Naive thymus-derived CD4-positive, alpha-beta T cell (primary cell): ENCODE measurements around the gene ZNF462. TPM values are rescaled to one million over a fixed set of nuclear protein-coding genes. Genes with fewer than 3 reads are reported as not detected.

Source experiments
- ATAC-seq: fragments of 150-1000 bp; cut with Tn5 transposase; 2 replicates; pipeline ENCODE4 v1.10.0; 2021; ENCODE audit warnings: mild to moderate bottlenecking, moderate library complexity
- CTCF ChIA-PET: fragments of 350-600 bp; sonication (Branson Sonifier 250); formaldehyde crosslinking; loops from one replicate; lab custom pipeline; 2021; ENCODE audit warnings: antibody characterized with exemption; lab: Charles Lee
- POLR2A ChIA-PET: fragments of 350-600 bp; sonication (Branson Sonifier 250); formaldehyde crosslinking; loops from one replicate; lab custom pipeline; 2021; ENCODE audit warnings: antibody characterized with exemption, inconsistent platforms; lab: Charles Lee
- DNase-seq, 9 donors: peaks; one replicate each; pipeline versions ENCODE4 v3.0.0 to v3.0.0-alpha.2; 2020 to 2022; ENCODE audit warnings: mixed read lengths in 1 of 9
- H3K27ac ChIP-seq: one replicate; pipeline ENCODE4 v1.7.0; 2013; ENCODE audit warnings: mild to moderate bottlenecking, low read depth, low read length, moderate library complexity
- H3K27me3 ChIP-seq, 2 donors: one replicate each; pipeline ENCODE4 v1.7.0; 2013; ENCODE audit warnings: low read length in 2 of 2, mild to moderate bottlenecking in 2 of 2, moderate library complexity in 2 of 2; ENCODE audit not compliant: control insufficient read depth in 2 of 2, insufficient read depth in 2 of 2
- H3K36me3 ChIP-seq, 3 experiments: 1 replicate in 2 of 3; 2 replicates in 1 of 3; pipeline ENCODE4 v1.7.0; 2013; ENCODE audit warnings: low read length in 3 of 3, mild to moderate bottlenecking in 3 of 3, moderate library complexity in 1 of 3; ENCODE audit not compliant: insufficient read depth in 3 of 3, control insufficient read depth in 2 of 3
- H3K4me1 ChIP-seq, 2 donors: one replicate each; pipeline ENCODE4 v1.7.0; 2013; ENCODE audit warnings: low read length in 2 of 2, mild to moderate bottlenecking in 2 of 2, moderate library complexity in 1 of 2; ENCODE audit not compliant: control insufficient read depth in 2 of 2, insufficient read depth in 2 of 2
- H3K4me3 ChIP-seq: 2 replicates; pipeline ENCODE4 v1.7.0; 2013; ENCODE audit warnings: mild to moderate bottlenecking, low read length
- H3K9me3 ChIP-seq, 3 experiments: 1 replicate in 2 of 3; 2 replicates in 1 of 3; pipeline ENCODE4 v1.7.0; 2013; ENCODE audit warnings: low read length in 3 of 3; ENCODE audit not compliant: control insufficient read depth in 2 of 3
- H3K27ac Mint-ChIP-seq, 9 donors: one replicate each; pipeline ENCODE4 v1.8.0; 2020 to 2022; ENCODE audit warnings: mixed read lengths in 9 of 9, mild to moderate bottlenecking in 8 of 9, moderate library complexity in 5 of 9, inconsistent platforms in 2 of 9
- H3K27me3 Mint-ChIP-seq, 5 donors: one replicate each; pipeline ENCODE4 v1.8.0; 2021 to 2022; ENCODE audit warnings: mixed read lengths in 5 of 5, mild to moderate bottlenecking in 1 of 5
- H3K36me3 Mint-ChIP-seq, 5 donors: one replicate each; pipeline ENCODE4 v1.8.0; 2020 to 2022; ENCODE audit warnings: mixed read lengths in 5 of 5, mild to moderate bottlenecking in 3 of 5, inconsistent platforms in 1 of 5
- H3K4me1 Mint-ChIP-seq, 7 donors: one replicate each; pipeline ENCODE4 v1.8.0; 2020 to 2022; ENCODE audit warnings: mixed read lengths in 7 of 7, mild to moderate bottlenecking in 3 of 7, inconsistent platforms in 1 of 7
- H3K4me3 Mint-ChIP-seq, 10 donors: one replicate each; pipeline ENCODE4 v1.8.0; 2020 to 2022; ENCODE audit warnings: mild to moderate bottlenecking in 10 of 10, mixed read lengths in 10 of 10, moderate library complexity in 6 of 10, inconsistent platforms in 2 of 10
- H3K9me3 Mint-ChIP-seq, 11 donors: one replicate each; pipeline ENCODE4 v1.8.0; 2020 to 2022; ENCODE audit warnings: mixed read lengths in 11 of 11, mild to moderate bottlenecking in 4 of 11, inconsistent platforms in 1 of 11, moderate library complexity in 1 of 11
- intact Hi-C, 2 donors: fragments of 100-400 bp; cut with micrococcal nuclease; formaldehyde crosslinking; loops; one replicate each; pipeline ENCODE4 v1.15.1; 2023
- polyA plus RNA-seq, 2 donors: library from polyadenylated mRNA; unstranded; fragments of 300-500 nt; fragmentation: Illumina TruSeq; gene quantifications; one replicate each; pipeline ENCODE4 v1.2.3, GENCODE V29; 2021
- total RNA-seq, 6 experiments: library from RNA in 5 of 6; stranded (reverse) in 5 of 6; gene quantifications; 1 replicate in 5 of 6; 2 replicates in 1 of 6; pipeline ENCODE4 v1.2.3 and lab custom pipeline; 2021 to 2026

The ZNF462 gene
- total and polyA plus RNA-seq, 7 experiments from 2014 or later = 0.11 to 3.2 (median 0.53) TPM; not detected in 1

DNA sequence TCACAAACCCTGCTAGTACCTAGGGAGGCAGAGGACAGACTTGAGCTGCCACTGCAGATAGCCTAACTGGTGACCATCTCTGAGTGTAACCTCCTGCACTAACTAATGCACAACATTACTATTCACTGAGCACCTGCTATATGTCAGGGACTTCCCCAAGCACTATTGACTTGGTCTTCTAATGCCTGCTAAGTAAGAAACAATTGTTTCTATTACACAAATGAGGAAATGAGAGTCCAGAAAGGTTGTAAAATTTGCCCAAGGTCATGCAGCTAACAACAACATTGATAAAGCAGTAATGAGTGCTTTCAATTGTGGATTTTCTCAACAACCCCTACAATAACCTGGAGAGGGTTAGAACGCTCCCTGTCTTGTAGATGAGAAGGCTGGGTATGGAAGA lies 183.7 kb downstream of the ZNF462 start:
- H3K36me3 ChIP-seq = no peaks in the 10 kb centered on the region
- Mint-ChIP-seq H3K4me1 (no peaks in the 10 kb centered on the region), H3K36me3 (no peaks in the 10 kb centered on the region), H3K27ac (no peak overlapping the region), H3K4me3 (no peak overlapping the region), H3K27me3 (peaks cover 0 to 17% (median under 1%) of the 10 kb centered on the region in 5 donors), H3K9me3 (peaks cover 0 to 7% (median 0%) of the 10 kb centered on the region in 11 donors)
- ATAC-seq (no peak), DNase-seq (no peak)
- ChIA-PET POLR2A (no interaction called here), CTCF (no interaction called here)
- intact Hi-C loops = no loop called here
- no peaks in the 10 kb centered on the region for H3K4me1 ChIP-seq
- no peak overlapping the region for H3K4me3 ChIP-seq
- H3K9me3 ChIP-seq = no peaks in the 10 kb centered on the region
- H3K27me3 ChIP-seq = no peaks in the 10 kb centered on the region
- no peak overlapping the region for H3K27ac ChIP-seq

DNA sequence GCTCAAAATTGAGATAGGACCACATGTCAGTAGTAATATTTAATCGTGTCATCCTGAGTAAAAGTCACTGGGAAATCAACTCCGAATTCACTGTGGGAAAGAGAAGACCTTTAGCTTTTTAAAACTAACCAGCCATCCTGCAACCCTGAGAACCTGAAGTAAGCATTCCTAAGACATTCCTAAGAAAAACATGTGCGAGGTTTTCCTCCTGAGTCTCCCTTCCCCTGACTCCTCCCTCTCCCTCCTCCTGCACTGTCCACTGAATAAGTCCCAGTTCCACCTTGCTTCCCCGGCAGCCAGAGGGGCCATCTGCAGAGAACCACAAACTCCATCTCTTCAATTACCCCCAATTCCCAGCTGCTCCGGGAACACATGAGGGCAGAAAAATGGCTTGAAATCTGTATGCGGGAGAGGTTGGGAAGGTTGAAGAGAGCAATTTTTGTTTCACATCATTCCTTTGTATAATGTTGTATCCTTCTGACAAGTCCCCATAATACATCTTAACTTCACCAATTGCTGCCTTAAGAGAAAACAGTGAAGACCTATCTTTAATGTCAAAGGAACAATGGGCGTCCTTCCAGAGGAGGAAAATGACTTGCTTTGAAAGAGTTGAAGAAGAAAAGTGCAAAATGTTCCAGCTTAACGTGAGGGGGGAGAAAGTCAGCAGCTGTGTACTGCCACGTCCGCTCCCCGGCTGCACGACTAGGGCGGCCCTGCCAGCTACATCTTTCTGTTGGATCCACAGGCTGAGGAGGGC lies 186.3 kb downstream of the ZNF462 start:
- H3K4me1 ChIP-seq = no peaks in the 10 kb centered on the region
- Mint-ChIP-seq H3K27me3 (peaks cover 0 to 14% (median 0%) of the 10 kb centered on the region in 5 donors), H3K4me3 (no peak overlapping the region), H3K27ac (no peak overlapping the region), H3K4me1 (no peaks in the 10 kb centered on the region), H3K9me3 (peaks cover 0 to 7% (median 0%) of the 10 kb centered on the region in 11 donors), H3K36me3 (no peaks in the 10 kb centered on the region)
- no peaks in the 10 kb centered on the region for H3K9me3 ChIP-seq
- no peak for DNase-seq
- H3K36me3 ChIP-seq = no peaks in the 10 kb centered on the region
- intact Hi-C loops = no loop called here
- POLR2A ChIA-PET = no interaction called here
- no peak overlapping the region for H3K4me3 ChIP-seq
- no peak for ATAC-seq
- H3K27me3 ChIP-seq = no peaks in the 10 kb centered on the region
- CTCF ChIA-PET = no interaction called here
- no peak overlapping the region for H3K27ac ChIP-seq

DNA sequence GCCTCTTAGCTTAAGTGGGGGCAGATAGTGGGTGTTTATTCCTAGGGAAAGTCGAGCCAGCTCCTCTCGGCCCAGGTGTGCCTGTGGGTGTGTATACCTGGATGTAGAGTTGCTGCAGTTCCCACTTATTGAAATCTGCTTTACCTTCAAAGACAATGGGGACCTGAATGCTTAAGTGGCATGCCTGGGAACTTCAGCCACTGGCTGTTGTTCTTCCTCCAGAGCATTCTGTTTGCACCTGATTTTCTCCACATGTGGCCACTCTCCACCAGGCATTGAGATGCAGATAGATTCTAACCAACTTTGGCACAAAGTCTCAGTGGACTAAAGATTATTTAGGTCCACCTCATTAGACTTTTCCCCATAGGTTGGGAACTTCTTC lies 186.8 kb downstream of the ZNF462 start:
- no peak for ATAC-seq
- Histone ChIP-seq H3K4me1 (no peaks in the 10 kb centered on the region), H3K27ac (no peak overlapping the region), H3K9me3 (no peaks in the 10 kb centered on the region), H3K4me3 (no peak overlapping the region), H3K36me3 (no peaks in the 10 kb centered on the region), H3K27me3 (no peaks in the 10 kb centered on the region)
- H3K9me3 Mint-ChIP-seq = peaks cover 0 to 7% (median 0%) of the 10 kb centered on the region in 11 donors
- POLR2A ChIA-PET = no interaction called here
- intact Hi-C loops = no loop called here
- H3K36me3 Mint-ChIP-seq = no peaks in the 10 kb centered on the region
- no peak overlapping the region for H3K27ac Mint-ChIP-seq
- no peaks in the 10 kb centered on the region for H3K4me1 Mint-ChIP-seq
- CTCF ChIA-PET = no interaction called here
- DNase-seq = no peak
- peaks cover 0 to 14% (median 0%) of the 10 kb centered on the region in 5 donors for H3K27me3 Mint-ChIP-seq
- no peak overlapping the region for H3K4me3 Mint-ChIP-seq

DNA sequence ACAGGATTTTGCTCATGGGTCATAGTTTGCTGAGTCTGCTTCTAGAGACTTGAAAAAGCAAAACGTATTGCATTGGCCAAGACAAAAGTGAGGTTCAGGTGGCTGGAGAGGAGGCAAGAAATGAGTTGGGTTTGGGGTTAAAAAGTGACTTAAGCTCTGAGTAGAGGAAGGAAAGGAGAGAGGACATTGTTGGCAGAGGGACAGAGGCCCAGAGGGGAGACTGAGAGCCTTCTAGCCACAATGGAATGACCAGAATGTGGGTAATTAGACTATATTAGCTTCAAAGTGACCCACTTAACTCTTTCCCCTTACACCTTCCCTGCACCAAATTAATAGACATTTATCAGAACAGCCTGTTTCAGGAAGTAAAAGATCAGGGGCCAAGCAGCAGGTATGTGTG lies 188.4 kb downstream of the ZNF462 start:
- CTCF ChIA-PET = no interaction called here
- Mint-ChIP-seq H3K4me3 (no peak overlapping the region), H3K27me3 (peaks cover 0 to 14% (median 0%) of the 10 kb centered on the region in 5 donors), H3K27ac (no peak overlapping the region), H3K4me1 (peaks cover 0 to 1% (median 0%) of the 10 kb centered on the region in 7 donors), H3K36me3 (no peaks in the 10 kb centered on the region), H3K9me3 (peaks cover 0 to 7% (median 0%) of the 10 kb centered on the region in 11 donors)
- Histone ChIP-seq H3K27me3 (no peaks in the 10 kb centered on the region), H3K9me3 (no peaks in the 10 kb centered on the region), H3K36me3 (no peaks in the 10 kb centered on the region), H3K4me1 (no peaks in the 10 kb centered on the region), H3K27ac (no peak overlapping the region), H3K4me3 (no peak overlapping the region)
- ATAC-seq = no peak
- POLR2A ChIA-PET = no interaction called here
- no peak for DNase-seq
- intact Hi-C loops = no loop called here

DNA sequence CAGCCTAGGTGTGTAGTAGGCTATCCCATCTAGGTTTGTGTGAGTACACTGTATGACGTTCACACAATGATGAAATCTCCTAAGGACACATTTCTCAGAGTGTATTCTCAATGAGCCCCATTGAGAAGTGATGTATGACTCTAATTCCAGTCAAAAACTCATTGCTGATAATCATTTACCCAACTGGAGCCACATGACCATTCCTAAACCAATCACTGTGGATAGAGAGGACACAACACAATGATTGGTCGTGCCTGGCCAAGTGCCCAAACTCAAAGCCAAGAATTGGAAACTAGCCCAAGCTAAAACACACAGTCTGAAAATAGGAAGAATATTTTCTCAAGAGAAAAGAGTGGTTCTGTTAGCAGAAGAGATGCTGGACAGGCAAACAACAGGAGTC lies 191.2 kb downstream of the ZNF462 start:
- CTCF ChIA-PET = no interaction called here
- no peaks in the 10 kb centered on the region for H3K4me1 ChIP-seq
- Mint-ChIP-seq H3K4me1 (peaks cover 0 to 1% (median 0%) of the 10 kb centered on the region in 7 donors), H3K9me3 (peaks cover 0 to 8% (median 0%) of the 10 kb centered on the region in 11 donors), H3K36me3 (no peaks in the 10 kb centered on the region), H3K27me3 (peaks cover 0 to 10% (median 3%) of the 10 kb centered on the region in 5 donors), H3K4me3 (no peak overlapping the region), H3K27ac (no peak overlapping the region)
- DNase-seq (no peak), ATAC-seq (no peak)
- H3K9me3 ChIP-seq = no peaks in the 10 kb centered on the region
- no peaks in the 10 kb centered on the region for H3K36me3 ChIP-seq
- intact Hi-C loops = no loop called here
- H3K27ac ChIP-seq = no peak overlapping the region
- H3K27me3 ChIP-seq = no peaks in the 10 kb centered on the region
- no peak overlapping the region for H3K4me3 ChIP-seq
- POLR2A ChIA-PET = no interaction called here

DNA sequence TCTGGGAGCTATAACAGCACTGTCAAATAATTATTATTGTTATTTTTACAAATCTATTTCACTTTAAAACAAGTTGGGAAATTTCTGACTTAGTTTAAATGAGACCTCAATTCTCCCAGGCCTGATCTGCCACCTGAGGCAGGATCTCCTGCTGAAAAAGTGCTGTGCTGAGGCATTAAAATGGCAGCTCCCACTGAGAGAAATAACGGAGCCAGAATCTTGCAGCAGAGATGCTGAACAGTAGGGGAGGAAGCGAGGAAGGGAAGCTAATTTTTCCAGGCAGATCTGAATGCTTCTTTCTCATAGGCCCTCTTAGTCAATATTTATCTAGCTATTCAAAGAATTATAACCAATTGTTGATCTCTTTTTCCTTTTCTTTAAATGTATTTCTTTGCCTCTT lies 196.3 kb downstream of the ZNF462 start:
- Mint-ChIP-seq H3K27me3 (peaks cover 0 to 10% (median 0%) of the 10 kb centered on the region in 5 donors), H3K36me3 (no peaks in the 10 kb centered on the region), H3K9me3 (peaks cover 0 to 8% (median 0%) of the 10 kb centered on the region in 11 donors), H3K27ac (no peak overlapping the region), H3K4me3 (no peak overlapping the region), H3K4me1 (peaks cover 0 to 1% (median 0%) of the 10 kb centered on the region in 7 donors)
- DNase-seq = no peak
- Histone ChIP-seq H3K36me3 (no peaks in the 10 kb centered on the region), H3K9me3 (no peaks in the 10 kb centered on the region), H3K4me1 (no peaks in the 10 kb centered on the region), H3K27me3 (no peaks in the 10 kb centered on the region), H3K27ac (no peak overlapping the region), H3K4me3 (no peak overlapping the region)
- POLR2A ChIA-PET = no interaction called here
- intact Hi-C loops = no loop called here
- no peak for ATAC-seq
- CTCF ChIA-PET = no interaction called here

DNA sequence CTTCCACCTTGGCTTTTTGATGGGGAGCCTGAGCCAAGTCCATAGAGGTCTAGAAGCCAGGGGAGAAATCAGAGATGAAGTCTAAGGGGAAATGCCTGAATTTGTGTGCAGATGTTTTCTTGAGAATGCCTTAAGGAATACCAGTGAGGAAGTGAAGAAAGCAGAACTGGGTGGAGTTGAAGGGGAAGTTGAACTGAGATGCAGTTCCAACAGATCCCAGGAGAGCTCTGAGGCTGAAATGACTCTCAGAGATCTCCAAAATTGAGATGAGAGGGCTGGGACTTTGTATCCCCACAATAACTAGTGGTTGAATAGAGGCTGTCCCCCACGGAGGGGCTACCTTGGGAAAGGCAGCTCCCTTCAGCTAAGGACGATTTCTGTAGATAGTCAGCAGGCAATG lies 197.1 kb downstream of the ZNF462 start:
- Histone ChIP-seq H3K27me3 (no peaks in the 10 kb centered on the region), H3K4me1 (no peaks in the 10 kb centered on the region), H3K36me3 (no peaks in the 10 kb centered on the region), H3K27ac (no peak overlapping the region), H3K4me3 (no peak overlapping the region), H3K9me3 (no peaks in the 10 kb centered on the region)
- Mint-ChIP-seq H3K4me1 (peaks cover 0 to 1% (median 0%) of the 10 kb centered on the region in 7 donors), H3K27me3 (peaks cover 0 to 10% (median 0%) of the 10 kb centered on the region in 5 donors), H3K36me3 (no peaks in the 10 kb centered on the region), H3K27ac (no peak overlapping the region), H3K9me3 (peaks cover 0 to 8% (median 0%) of the 10 kb centered on the region in 11 donors), H3K4me3 (no peak overlapping the region)
- peak; percentile 41 for ATAC-seq
- ChIA-PET POLR2A (no interaction called here), CTCF (no interaction called here)
- DNase-seq = no peak
- intact Hi-C loops = no loop called here
